WTC11 (cell line): ENCODE data around the gene EPN3.

Experiments used
- ATF3 ChIP-seq: sonication (generic); formaldehyde crosslinking; conservative IDR thresholded peaks from 2 replicates; pipeline ENCODE4 v1.8.1; 2022; ENCODE audit warnings: mild to moderate bottlenecking, missing genetic modification reagents
- CTCF ChIP-seq: fragments of 200-600 bp; IDR thresholded peaks from 2 replicates; pipeline ENCODE4 v1.8.0; 2022; ENCODE audit warnings: antibody characterized with exemption
- ELF4 ChIP-seq: sonication (generic); formaldehyde crosslinking; IDR thresholded peaks from 2 replicates; pipeline ENCODE4 v1.8.1; 2022; ENCODE audit warnings: low read depth, mild to moderate bottlenecking, moderate library complexity, missing genetic modification reagents
- JUN ChIP-seq: sonication (generic); formaldehyde crosslinking; IDR thresholded peaks from 2 replicates; pipeline ENCODE4 v1.8.0; 2023; ENCODE audit warnings: mild to moderate bottlenecking, missing genetic modification reagents
- MAX ChIP-seq: sonication (generic); formaldehyde crosslinking; IDR thresholded peaks from 2 replicates; pipeline ENCODE4 v1.8.0; 2022; ENCODE audit warnings: mild to moderate bottlenecking, missing genetic modification reagents
- PREB ChIP-seq: sonication (generic); formaldehyde crosslinking; IDR thresholded peaks from 2 replicates; pipeline ENCODE4 v1.8.1; 2022; ENCODE audit warnings: mild to moderate bottlenecking, missing genetic modification reagents, moderate library complexity, borderline replicate concordance
- TEAD1 ChIP-seq: sonication (generic); formaldehyde crosslinking; IDR thresholded peaks from 2 replicates; pipeline ENCODE4 v1.8.0; 2022; ENCODE audit warnings: mild to moderate bottlenecking, missing genetic modification reagents
- USF1 ChIP-seq: sonication (generic); formaldehyde crosslinking; IDR thresholded peaks from 2 replicates; pipeline ENCODE4 v1.8.0; 2022; ENCODE audit warnings: mild to moderate bottlenecking, missing genetic modification reagents
- ZNF423 ChIP-seq: fragments of 250-450 bp; sonication (Bioruptor Pico); IDR thresholded peaks from 2 replicates; pipeline ENCODE4 v2.1.2; 2022; ENCODE audit warnings: mild to moderate bottlenecking, moderate library complexity

- no peak for TF ChIP-seq CTCF
- no peak for TF ChIP-seq ATF3 (CRISPR knock-in tag)
- TF ChIP-seq ZNF423 (CRISPR knock-in tag), result no peak
- no peak for TF ChIP-seq ELF4 (CRISPR knock-in tag)
- TF ChIP-seq TEAD1 (CRISPR knock-in tag), result no peak
- no peak for TF ChIP-seq MAX (CRISPR knock-in tag)
- no peak for TF ChIP-seq USF1 (CRISPR knock-in tag)
- no peak for TF ChIP-seq PREB (CRISPR knock-in tag)
- no peak for TF ChIP-seq JUN (CRISPR knock-in tag)
Measured at GRCh38 chr17:50539762-50540559, 7.4 kb downstream of the EPN3 start.
